ENCODE results near the gene ZNF580. TPM values are rescaled to one million over a fixed set of nuclear protein-coding genes. Genes with fewer than 3 reads are reported as not detected.
A peak's percentile ranks its signal among the peaks of the same experiment; 100 is the strongest.

Gene ZNF580
- total and polyA plus RNA-seq, 2 of the 13 experiments (the other 11 are each of a cell fraction or from before 2014, with no cell fraction given), result 4.4 to 6.0 TPM

- FAIRE-seq (no peak), ATAC-seq (peak; percentile 6), DNase-seq (ENCODE audit: low spot score) (no peak)
- WGBS (ENCODE audit: low lambda C conversion rate), result 27% methylated on average over 12 of the region's 12 CpGs
- H3K4me1 ChIP-seq (ENCODE audit: insufficient read depth, low read length), result peaks cover 42% of the 10 kb centered on the region
- intact Hi-C loops (cut with micrococcal nuclease; ENCODE audit: unreplicated experiment) (loop anchor here (1.0 to 10.0 kb wide), 2 partner anchors 52 to 89 kb away; no protein-coding TSS in a partner anchor), in situ Hi-C loops (cut with HindIII; ENCODE audit: extremely low pct_ligation_motif_present, low pct_unique_long_range_greater_than_20kb) (loop anchor here (5.0 kb wide), 1 partner anchor 89 kb away; no protein-coding TSS in a partner anchor)
- peaks cover 0 to 2% of the 10 kb centered on the region in 2 experiments; a peak in 1 of 5 replicates for H3K36me3 ChIP-seq (replicated peaks in 1 of 2; ENCODE audit: control insufficient read depth in 1 of 2, insufficient read depth in 2 of 2, low read length in 2 of 2)
- H3K9ac ChIP-seq (ENCODE audit: insufficient read depth, low read depth, low read length), result peak overlapping the region; percentile 84
- H3K27me3 ChIP-seq (ENCODE audit: control insufficient read depth in 1 of 2, insufficient read depth in 2 of 2, low read length in 2 of 2), result no peaks in the 10 kb centered on the region; a peak in 1 of 5 replicates
- peak overlapping the region; percentile 7 for H3K27ac ChIP-seq (ENCODE audit: extremely low read length, insufficient read depth, low read length)
- H2AFZ ChIP-seq (ENCODE audit: low read length), result no peak overlapping the region
- POLR2A ChIA-PET, result interaction anchor here (0.7 to 2.8 kb wide), 12 partner anchors 14 to 347 kb away, joined by 3 to 23 read pairs (median 5); partner anchors contain the start of genes PPP6R1, ZNF628 and ZNF784
- H3K4me3 ChIP-seq (replicated peaks in 1 of 3; ENCODE audit: insufficient read depth in 1 of 3, low read depth in 2 of 3, low read length in 3 of 3), result peak overlapping the region; percentile 81 to 85 (median 84)
- H4K20me1 ChIP-seq (ENCODE audit: insufficient read depth, low read length), result no peaks in the 10 kb centered on the region
- no peaks in the 10 kb centered on the region for H3K9me3 ChIP-seq (ENCODE audit: low read length)
- CTCF ChIA-PET (ENCODE audit: low intra/inter-chr PET ratio, low total read pairs), result interaction anchor here (3.0 kb wide), 1 partner anchor 90 kb away, joined by 25 read pairs; no protein-coding TSS in a partner anchor
- BruUV-seq (replicated peaks), result no TSS peak
- peaks cover 15% of the 10 kb centered on the region for H3K79me2 ChIP-seq (ENCODE audit: insufficient read depth, low read length)
- peak overlapping the region; percentile 95 for H3K4me2 ChIP-seq (ENCODE audit: low read depth, low read length)
- 0 out of 2 replicates have a peak, but pooled peaks have one; percentile 3 for TF ChIP-seq ZNF687 (CRISPR knock-in tag; IDR thresholded peaks at IDR 0.05)
- TF ChIP-seq HNRNPH1 (optimal IDR thresholded peaks at IDR 0.05; ENCODE audit: low read depth, low read length), result no peak
- no peak for TF ChIP-seq LRRFIP1 (CRISPR knock-in tag; conservative IDR thresholded peaks at IDR 0.05)
- no peak for TF ChIP-seq THAP11 (CRISPR knock-in tag; IDR thresholded peaks at IDR 0.05)
- no peak for TF ChIP-seq HNF1B (CRISPR knock-in tag; IDR thresholded peaks at IDR 0.05)
- TF ChIP-seq ZNF879 (CRISPR knock-in tag; IDR thresholded peaks at IDR 0.05), result no peak
- TF ChIP-seq AHDC1 (CRISPR knock-in tag; IDR thresholded peaks at IDR 0.05; ENCODE audit: borderline replicate concordance), result no peak
- no peak for TF ChIP-seq NCOA2 (CRISPR knock-in tag; IDR thresholded peaks at IDR 0.05)
- TF ChIP-seq MAFK (conservative IDR thresholded peaks at IDR 0.05 in 1 of 2, IDR thresholded peaks at IDR 0.05 in 1 of 2; ENCODE audit: low read length in 2 of 2), result no peak
- no peak for TF ChIP-seq POLR2G (IDR thresholded peaks at IDR 0.05; ENCODE audit: low read depth, low read length)
Observed at GRCh38 chr19:55606471-55606787, 34.4 kb upstream of the ZNF580 start.
